GM12878 (cell line): ENCODE measurements around the gene ADSL. TPM values are rescaled to one million over a fixed set of nuclear protein-coding genes. Genes with fewer than 3 reads are reported as not detected.

Experiments used
- BCLAF1 ChIP-seq: fragments of 450-650 bp; IDR thresholded peaks from 2 replicates; pipeline ENCODE4 v1.6.1; 2017; ENCODE audit warnings: antibody characterized with exemption, mild to moderate bottlenecking, moderate library complexity
- CREM ChIP-seq: IDR thresholded peaks from 2 replicates; pipeline ENCODE4 v1.6.1; 2014; ENCODE audit warnings: antibody characterized with exemption, low read depth
- EED ChIP-seq: sonication (generic); IDR thresholded peaks from 2 replicates; pipeline ENCODE4 v1.6.1; 2016; ENCODE audit warnings: antibody characterized with exemption, low read depth
- IKZF1 ChIP-seq: fragments of 450-650 bp; conservative IDR thresholded peaks from 2 replicates; pipeline ENCODE4 v1.6.1; 2017; ENCODE audit warnings: antibody characterized with exemption, mild to moderate bottlenecking
- MEF2A ChIP-seq: IDR thresholded peaks from 2 replicates; pipeline ENCODE4 v1.6.1; 2011; ENCODE audit warnings: low read depth, mild to moderate bottlenecking, low read length, moderate library complexity; ENCODE audit not compliant: insufficient read depth
- PBX3 ChIP-seq: IDR thresholded peaks from 2 replicates; pipeline ENCODE4 v1.6.1; 2011; ENCODE audit warnings: mild to moderate bottlenecking, low read depth, low read length, moderate library complexity; ENCODE audit not compliant: insufficient replicate concordance
- TCF3 ChIP-seq: IDR thresholded peaks from 2 replicates; pipeline ENCODE4 v1.6.1; 2012; ENCODE audit warnings: low read depth, mild to moderate bottlenecking, low read length, borderline replicate concordance; ENCODE audit not compliant: insufficient read depth
- ZNF24 ChIP-seq: fragments of 450-650 bp; IDR thresholded peaks from 2 replicates; pipeline ENCODE4 v1.6.1; 2017; ENCODE audit warnings: antibody characterized with exemption, mild to moderate bottlenecking
- polyA plus RNA-seq, 11 experiments: library from polyadenylated mRNA; depleted of rRNA in 4 of 11; unstranded in 6 of 11; stranded (reverse) in 5 of 11; fragments of >200 nt; fragmentation: Nextera tagmentation in 4 of 11; fragmentation: Illumina TruSeq in 1 of 11; extraction: Ambion mirVana in 4 of 11; extraction: Trizol in 1 of 11; gene quantifications; 1 replicate in 1 of 11; 2 replicates in 10 of 11; pipeline versions ENCODE4 v1.2.1 to v1.2.3, GENCODE V29; 2011 to 2016; ENCODE audit warnings: inconsistent platforms in 2 of 11, missing spikeins in 2 of 11, low read depth in 1 of 11
- total RNA-seq, 4 experiments: library from RNA; depleted of rRNA in 3 of 4; stranded (reverse); fragments of >200 nt in 3 of 4; fragmentation: Illumina TruSeq in 1 of 4; extraction: Trizol in 1 of 4; gene quantifications; 2 replicates each; pipeline versions ENCODE4 v1.2.1 to v1.2.3, GENCODE V29; 2013 to 2021

Gene ADSL
- total and polyA plus RNA-seq, 10 of the 15 experiments (the other 5 are each of a cell fraction or from before 2014, with no cell fraction given): 126 to 313 (median 143) TPM

- no peak for TF ChIP-seq PBX3
- TF ChIP-seq IKZF1: peak; percentile 39; the same call in 1 of the 2 replicates
- 0 out of 2 replicates have a peak, but pooled peaks have one; percentile 12 for TF ChIP-seq EED
- TF ChIP-seq MEF2A: no peak
- TF ChIP-seq CREM: 0 out of 2 replicates have a peak, but pooled peaks have one; percentile 27
- no peak for TF ChIP-seq ZNF24
- no peak for TF ChIP-seq BCLAF1
- no peak for TF ChIP-seq TCF3
- TF ChIP-seq, all 136 proteins: peak for 12
Measured at GRCh38 chr22:40385036-40385782, 38.9 kb downstream of the ADSL start (continued).
